Tibial nerve (tissue), 3 donors: Measurements from ENCODE around the gene SEC23A.
"Not testable (repeated sequence)": the region's sequence is repeated elsewhere in the genome, so short reads cannot be mapped to it uniquely, and the experiment has no call there.

ENCODE experiments used
- POLR2A ChIP-seq, 2 donors: fragments of 450-650 bp; IDR thresholded peaks; one replicate each; pipeline ENCODE4 v1.6.1; 2017; ENCODE audit warnings: antibody characterized with exemption in 2 of 2, mild to moderate bottlenecking in 2 of 2, moderate library complexity in 2 of 2
- TF ChIP-seq, protein P1 (sequence below), 5 experiments: fragments of 200-600 bp in 3 of 5; fragments of 450-650 bp in 2 of 5; sonication (generic) in 3 of 5; IDR thresholded peaks; one replicate each; pipeline ENCODE4 v1.5.1; 2016 to 2019; ENCODE audit warnings: antibody characterized with exemption in 5 of 5, mild to moderate bottlenecking in 3 of 5, moderate library complexity in 2 of 5

DNA sequence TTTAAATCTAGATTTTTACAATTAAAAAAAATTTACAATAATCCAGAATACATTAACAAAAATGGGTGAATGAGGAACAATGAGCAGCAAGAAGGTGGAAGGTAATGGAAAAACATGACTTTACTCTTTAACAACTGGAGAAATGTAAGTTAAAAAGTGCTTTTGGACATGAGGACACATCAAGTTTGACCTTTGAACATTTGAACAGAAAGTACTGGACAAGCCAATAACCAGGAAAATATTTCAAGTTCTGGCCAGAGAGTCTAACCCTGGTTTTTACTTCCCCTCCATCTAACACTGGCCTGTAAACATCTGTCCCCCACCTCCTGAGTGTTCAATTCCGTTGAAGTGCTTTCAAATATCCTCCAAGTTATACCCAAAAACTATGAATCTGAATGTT is 94.1 kb downstream of the SEC23A start:
- TF ChIP-seq, protein P1, sequence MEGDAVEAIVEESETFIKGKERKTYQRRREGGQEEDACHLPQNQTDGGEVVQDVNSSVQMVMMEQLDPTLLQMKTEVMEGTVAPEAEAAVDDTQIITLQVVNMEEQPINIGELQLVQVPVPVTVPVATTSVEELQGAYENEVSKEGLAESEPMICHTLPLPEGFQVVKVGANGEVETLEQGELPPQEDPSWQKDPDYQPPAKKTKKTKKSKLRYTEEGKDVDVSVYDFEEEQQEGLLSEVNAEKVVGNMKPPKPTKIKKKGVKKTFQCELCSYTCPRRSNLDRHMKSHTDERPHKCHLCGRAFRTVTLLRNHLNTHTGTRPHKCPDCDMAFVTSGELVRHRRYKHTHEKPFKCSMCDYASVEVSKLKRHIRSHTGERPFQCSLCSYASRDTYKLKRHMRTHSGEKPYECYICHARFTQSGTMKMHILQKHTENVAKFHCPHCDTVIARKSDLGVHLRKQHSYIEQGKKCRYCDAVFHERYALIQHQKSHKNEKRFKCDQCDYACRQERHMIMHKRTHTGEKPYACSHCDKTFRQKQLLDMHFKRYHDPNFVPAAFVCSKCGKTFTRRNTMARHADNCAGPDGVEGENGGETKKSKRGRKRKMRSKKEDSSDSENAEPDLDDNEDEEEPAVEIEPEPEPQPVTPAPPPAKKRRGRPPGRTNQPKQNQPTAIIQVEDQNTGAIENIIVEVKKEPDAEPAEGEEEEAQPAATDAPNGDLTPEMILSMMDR (IDR thresholded peaks at IDR 0.05), result not testable (repeated sequence)
- not testable (repeated sequence) for TF ChIP-seq POLR2A (IDR thresholded peaks at IDR 0.05)
